DMS53 (cell line): ENCODE data around the gene METAP2.
A peak's percentile ranks its signal among the peaks of the same experiment; 100 is the strongest.
"Not testable (repeated sequence)": the region's sequence is repeated elsewhere in the genome, so short reads cannot be mapped to it uniquely, and the experiment has no call there.

ENCODE experiments used
- DNase-seq: peaks from one replicate; lab custom pipeline; 2025; lab: John Stamatoyannopoulos, UW

METAP2 gene

GRCh38 chr12:95473884-95474659, at the start of gene METAP2:
TSS of gene METAP2 (plus strand) at chr12:95474152. CDS start at chr12:95474180, 28 bp downstream.
- peak; percentile 99 for DNase-seq

DNA sequence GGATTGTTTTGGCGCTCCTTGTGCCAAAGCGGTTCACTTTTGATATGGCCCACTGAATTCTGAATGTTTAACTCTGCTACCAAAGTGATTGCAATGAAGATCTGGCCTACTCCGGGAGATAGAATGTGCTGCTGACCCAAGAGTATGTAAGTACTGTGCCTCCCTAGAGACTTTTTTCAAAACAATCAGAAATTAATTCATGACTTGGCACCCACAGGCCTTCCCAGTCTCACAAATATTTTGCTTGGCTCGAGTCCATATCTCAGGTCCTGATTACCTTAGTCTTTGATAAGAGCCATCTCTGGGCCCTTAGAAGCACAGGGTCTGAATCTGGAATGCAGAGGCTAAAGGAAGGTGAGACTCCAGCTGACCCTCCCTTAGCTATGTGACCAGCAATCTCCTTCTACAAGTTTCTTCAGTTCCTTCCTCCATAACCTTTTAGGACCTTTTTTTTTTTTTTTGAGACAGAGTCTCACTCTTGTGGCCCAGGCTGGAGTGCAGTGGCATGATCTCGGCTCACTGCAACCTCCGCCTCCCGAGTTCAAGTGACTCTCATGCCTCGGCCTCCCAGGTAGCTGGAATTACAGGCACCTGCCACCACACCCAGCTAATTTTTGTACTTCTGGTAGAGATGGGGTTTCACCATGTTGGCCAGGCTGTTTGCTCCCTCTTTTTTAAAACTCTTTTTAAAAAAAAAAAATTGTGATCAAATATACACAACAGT, 49.5 kb upstream of the METAP2 start:
- DNase-seq, result peak; percentile 23

- DNase-seq, result no peak
These were observed 44.8 kb upstream of the METAP2 start for GRCh38 chr12:95429172-95429510.

DNA sequence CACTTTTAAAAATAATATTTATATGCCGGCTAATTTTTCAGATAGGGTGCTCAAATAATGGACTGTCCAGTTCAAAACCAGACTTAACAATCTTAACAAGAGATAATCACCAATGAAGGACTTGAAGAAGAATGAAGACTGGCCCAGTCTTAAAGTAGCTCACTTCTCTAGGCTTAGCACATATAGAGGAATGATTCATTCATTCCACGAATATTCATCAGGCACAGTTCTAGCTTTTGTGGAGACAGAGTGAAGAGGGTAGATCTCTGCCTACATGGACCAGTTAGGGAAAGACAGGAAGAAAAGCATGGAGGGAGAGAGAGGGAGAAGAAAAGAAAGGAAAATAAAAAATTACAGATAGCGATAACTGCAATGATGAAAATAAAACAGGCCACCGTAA, 42.8 kb upstream of the METAP2 start:
- DNase-seq, result no peak

GRCh38 chr12:95435355-95435754, 38.6 kb upstream of the METAP2 start:
- no peak for DNase-seq

- no peak for DNase-seq
These were observed 36.4 kb upstream of the METAP2 start for GRCh38 chr12:95437565-95437964.

DNA sequence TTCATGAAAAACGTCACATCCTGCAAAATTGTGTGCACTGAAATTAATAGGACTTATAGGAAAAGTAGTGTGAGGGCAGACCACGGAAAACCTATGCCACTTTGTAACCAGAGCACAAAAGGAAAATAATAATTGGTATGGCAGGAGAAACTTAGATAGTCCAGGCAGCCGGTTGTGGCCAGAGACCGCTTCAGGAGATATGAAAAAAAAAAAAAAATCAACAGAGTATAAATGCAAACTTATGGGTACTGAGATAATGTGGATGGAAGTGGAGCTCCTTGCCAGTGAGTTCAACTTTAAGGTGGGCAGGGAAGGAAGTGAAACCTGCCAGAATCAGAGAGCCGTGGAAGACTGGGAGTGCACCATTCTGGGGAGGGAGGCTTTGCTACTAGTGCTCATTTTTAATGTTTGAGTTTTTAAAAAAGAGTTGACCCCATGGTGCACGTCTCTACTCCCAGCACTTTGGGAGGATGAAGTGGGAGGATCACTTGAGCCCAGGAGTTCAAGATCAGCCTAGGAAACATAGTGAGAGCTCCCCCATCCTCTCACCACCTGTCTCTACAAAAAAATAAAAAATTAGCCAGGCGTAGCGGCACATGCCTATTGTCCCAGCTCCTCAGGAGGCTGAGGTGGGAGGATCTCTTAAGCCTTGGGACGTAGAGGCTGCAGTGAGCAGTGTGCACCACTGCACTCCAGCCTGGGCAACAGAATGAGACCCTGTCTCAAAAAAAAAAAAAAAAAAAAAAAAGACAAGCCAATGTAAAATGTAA, 34.3 kb upstream of the METAP2 start:
- no peak for DNase-seq

DNA sequence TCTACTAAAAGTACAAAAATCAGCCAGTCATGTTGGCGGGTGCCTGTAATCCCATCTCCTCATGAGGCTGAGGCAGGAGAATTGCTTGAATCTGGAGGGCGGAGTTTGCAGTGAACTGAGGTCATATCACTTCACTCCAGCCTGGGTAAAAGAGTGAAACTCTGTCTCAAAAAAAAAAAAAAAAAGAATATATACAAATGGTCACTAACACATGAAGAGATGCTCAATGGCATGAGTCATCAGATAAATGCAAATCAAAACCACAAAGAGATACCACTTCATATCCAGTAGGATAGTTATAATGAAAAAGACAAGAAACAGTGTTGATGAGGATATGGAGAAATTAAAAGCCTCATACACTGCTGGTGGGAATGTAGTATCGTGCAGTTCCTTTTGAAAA, 33.6 kb upstream of the METAP2 start:
- DNase-seq, result peak; percentile 72

DNA sequence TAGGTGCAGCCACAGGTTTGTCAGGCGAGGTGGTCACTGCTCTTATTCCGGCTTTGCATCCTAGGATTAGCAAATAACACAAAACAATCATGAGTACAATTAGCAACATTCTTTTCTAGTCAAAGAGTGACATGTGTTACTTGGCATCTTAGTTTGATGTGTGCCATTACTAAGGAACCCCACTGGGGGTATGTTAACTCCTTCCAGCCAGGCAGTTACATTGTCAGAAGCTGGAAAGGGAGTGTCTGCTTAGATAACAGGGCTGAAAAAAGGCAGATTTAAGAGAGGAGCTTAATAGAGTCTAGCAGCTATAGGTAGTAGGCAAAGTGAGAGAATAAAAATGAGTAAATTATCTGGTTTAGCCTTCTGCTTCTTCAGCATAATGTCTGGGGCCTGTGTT, 30.5 kb upstream of the METAP2 start:
- no peak for DNase-seq

DNA sequence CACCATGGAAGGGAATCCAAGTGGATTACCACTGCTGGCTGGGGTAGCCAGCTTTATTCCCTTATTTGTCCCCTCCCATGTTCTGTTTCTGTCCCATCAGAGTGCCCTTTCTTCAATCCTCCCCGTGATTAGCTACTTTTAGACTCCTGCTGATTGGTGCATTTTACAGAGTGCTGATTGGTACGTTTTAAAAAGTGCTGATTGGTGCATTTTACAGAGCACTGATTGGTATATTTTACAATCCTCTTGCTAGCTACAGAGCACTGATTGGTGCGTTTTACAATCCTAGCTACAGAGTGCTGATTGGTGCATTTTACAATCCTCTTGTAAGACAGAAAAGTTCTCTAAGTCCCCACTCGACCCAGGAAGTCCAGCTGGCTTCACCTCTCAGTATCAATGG, 28.9 kb upstream of the METAP2 start:
- DNase-seq, result not testable (repeated sequence)

DNA sequence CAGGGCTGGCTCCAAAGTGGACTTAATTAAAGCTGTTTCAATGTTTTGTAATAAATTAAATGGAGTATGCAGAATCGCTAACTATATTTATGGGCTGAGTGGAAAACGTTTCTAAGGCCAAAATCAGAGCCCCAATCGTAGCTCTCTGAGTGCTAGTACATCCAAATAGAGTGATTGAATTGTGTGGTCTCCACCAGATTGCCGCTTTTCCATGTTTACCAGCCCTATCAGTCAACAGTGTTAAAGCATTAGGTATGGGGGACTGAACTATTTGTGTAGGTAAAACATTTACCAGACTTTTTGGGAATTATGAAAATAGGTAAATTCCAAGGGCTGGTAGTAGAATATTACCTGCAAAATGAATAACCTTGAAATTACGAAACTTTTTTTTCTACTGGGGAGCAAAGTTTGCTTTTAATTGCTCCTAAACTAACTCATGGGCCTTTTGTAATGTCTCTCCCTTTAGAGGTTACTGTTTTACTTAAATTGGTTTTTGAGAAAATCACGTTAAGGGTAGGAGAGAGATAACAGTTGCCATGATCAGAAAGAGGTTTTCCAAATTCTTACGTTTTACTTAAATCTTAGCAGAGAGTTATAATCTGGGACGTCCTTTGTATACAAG, 28.0 kb upstream of the METAP2 start:
- no peak for DNase-seq

DNA sequence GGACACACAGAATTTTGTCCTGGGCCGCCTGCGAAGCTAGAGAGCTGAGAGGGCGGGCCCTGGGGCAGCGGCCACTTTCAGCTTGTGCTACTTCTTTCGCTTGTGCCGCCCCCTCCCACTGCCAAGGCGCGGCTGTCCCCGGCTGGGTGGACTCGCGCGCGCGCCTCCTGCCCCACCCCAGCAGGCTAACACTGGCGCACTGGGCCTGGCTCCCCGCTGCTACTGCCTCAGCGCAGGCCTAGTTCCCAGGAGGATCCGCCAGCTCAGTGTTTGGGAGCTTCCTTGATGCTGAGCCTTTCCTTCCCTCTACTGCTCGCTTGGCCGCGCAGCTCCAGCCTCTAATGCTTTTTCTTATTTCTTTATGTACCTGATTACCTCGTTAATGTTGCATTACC, 27.4 kb upstream of the METAP2 start:
- DNase-seq, result no peak

- peak; percentile 56 for DNase-seq
These were observed 24.3 kb upstream of the METAP2 start for GRCh38 chr12:95449656-95450055.

- not testable (repeated sequence) for DNase-seq
These were observed 21.5 kb upstream of the METAP2 start for GRCh38 chr12:95452501-95452900.

DNA sequence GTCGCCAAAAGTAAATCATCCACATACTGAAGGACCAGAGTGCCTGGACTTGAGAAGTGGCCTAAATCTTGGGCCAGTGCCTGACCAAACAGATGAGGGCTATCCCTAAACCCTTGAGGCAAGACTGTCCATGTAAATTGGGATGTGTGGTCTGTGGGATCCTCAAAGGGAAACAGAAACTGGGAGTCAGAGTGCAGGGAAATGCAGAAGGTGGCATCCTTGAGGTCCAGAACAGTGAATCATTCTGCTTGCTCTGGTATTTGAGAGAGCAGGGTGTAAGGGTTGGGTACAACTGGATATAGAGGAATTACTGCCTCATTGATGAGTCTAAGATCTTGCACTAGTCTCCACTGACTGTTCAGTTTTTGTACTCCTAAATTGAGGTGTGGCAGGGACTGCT, 20.1 kb upstream of the METAP2 start:
- DNase-seq, result not testable (repeated sequence)

- not testable (repeated sequence) for DNase-seq
These were observed 19.2 kb upstream of the METAP2 start for GRCh38 chr12:95454780-95455215.

DNA sequence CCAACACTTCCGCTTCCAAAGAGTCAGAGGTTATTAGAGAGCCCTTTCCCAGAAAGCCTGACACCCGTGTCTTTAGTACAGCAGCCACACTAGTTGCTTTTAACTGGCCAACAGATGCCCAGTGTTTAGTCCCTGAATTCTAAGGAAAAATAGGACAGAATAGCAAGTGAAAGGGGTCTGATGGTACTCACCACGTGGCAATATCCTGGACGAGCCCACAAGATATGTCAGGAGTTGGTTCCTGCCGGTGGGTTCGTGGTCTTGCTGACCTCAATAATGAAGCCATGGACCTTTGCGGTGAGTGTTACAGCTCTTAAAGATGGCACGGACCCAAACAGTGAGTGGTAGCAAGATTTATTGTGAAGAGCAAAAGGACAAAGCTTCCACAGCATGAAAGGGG, 16.3 kb upstream of the METAP2 start:
- DNase-seq, result peak; percentile 58

DNA sequence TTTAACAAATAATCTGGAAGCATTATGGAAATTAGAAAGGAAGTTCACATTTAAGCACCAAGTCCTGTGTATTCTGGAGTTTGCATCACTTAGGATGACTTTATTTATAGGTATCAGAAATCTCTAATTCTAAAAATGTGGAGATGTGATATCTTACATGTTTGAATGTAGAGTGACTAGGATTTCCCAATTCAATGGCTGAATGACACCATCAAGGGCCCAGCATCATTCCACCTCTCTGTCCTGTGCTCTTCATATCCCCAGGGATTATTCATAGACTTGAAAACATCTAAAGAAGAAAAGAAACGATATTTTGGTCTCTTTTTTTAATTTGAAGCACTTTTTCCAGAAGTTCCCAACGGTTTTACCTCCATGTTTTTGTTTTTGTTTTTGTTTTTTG, 15.2 kb upstream of the METAP2 start:
- DNase-seq, result no peak

GRCh38 chr12:95459310-95459709, 14.6 kb upstream of the METAP2 start:
- DNase-seq, result no peak

GRCh38 chr12:95460105-95460504, 13.8 kb upstream of the METAP2 start:
- no peak for DNase-seq

DNA sequence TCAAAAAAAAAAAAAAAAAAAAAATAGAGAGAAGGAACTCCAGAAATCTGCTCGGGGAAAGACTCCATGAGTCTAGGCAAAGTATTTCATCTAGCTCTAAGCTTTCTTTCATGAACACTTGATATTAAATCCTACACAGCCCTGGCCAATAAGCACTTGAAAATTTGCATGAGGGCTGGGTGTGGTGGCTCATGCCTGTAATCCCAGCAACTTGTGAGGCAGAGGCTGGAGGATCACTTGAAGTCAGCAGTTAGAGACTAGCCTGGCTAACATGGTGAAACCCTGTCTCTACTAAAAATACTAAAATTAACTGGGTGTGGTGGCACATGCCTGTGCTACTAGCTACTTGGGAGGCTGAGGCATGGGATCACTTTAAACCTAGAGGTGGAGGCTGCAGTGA, 13.1 kb upstream of the METAP2 start:
- no peak for DNase-seq

- DNase-seq, result no peak
These were observed 11.9 kb upstream of the METAP2 start for GRCh38 chr12:95462081-95462480.
